H1 (cell line): ENCODE data around the gene CAPN2. TPM values are rescaled to one million over a fixed set of nuclear protein-coding genes. Genes with fewer than 3 reads are reported as not detected.

Experiments
- CTCF ChIA-PET: fragments of 300-600 bp; sonication (Branson Sonifier 250); formaldehyde crosslinking; loops from one replicate; lab custom pipeline; 2021; ENCODE audit not compliant: partially characterized antibody; lab: Charles Lee
- POLR2A ChIA-PET: fragments of 300-600 bp; sonication (Branson Sonifier 250); formaldehyde crosslinking; loops from one replicate; lab custom pipeline; 2021; ENCODE audit warnings: inconsistent platforms; ENCODE audit not compliant: partially characterized antibody; lab: Charles Lee
- DNase-seq, 2 experiments: peaks; one replicate each; pipeline versions ENCODE4 v3.0.0 to v3.0.0-alpha.2; 2010 to 2022; ENCODE audit warnings: low spot score in 2 of 2, low read depth in 1 of 2, mixed read lengths in 1 of 2
- FAIRE-seq: peaks from 2 replicates; lab custom pipeline; 2011; peaks lifted over from hg19 to GRCh38; lab: Jason Lieb, UNC
- H2AFZ ChIP-seq: 2 replicates; pipeline ENCODE4 v1.8.1; 2012; ENCODE audit warnings: low read length, inconsistent platforms
- H2AK5ac ChIP-seq: 2 replicates; pipeline ENCODE4 v1.6.1; 2013; ENCODE audit warnings: low read depth, low read length
- H2BK120ac ChIP-seq: replicated peaks from 2 replicates; pipeline ENCODE3; 2013; ENCODE audit warnings: low read depth, low read length, inconsistent platforms
- H2BK12ac ChIP-seq: 2 replicates; pipeline ENCODE4 v1.6.1; 2013; ENCODE audit warnings: low read depth, low read length
- H2BK15ac ChIP-seq: 2 replicates; pipeline ENCODE4 v1.6.1; 2013; ENCODE audit warnings: low read length
- H2BK20ac ChIP-seq: 2 replicates; pipeline ENCODE4 v1.6.1; 2013; ENCODE audit warnings: low read length
- H2BK5ac ChIP-seq: 2 replicates; pipeline ENCODE4 v1.6.1; 2013; ENCODE audit warnings: low read depth, low read length
- H3K14ac ChIP-seq: 2 replicates; pipeline ENCODE4 v1.6.1; 2013; ENCODE audit warnings: inconsistent platforms; ENCODE audit not compliant: insufficient read length
- H3K18ac ChIP-seq: 2 replicates; pipeline ENCODE4 v1.6.1; 2013; ENCODE audit warnings: low read length; ENCODE audit errors: extremely low read depth
- H3K23ac ChIP-seq: 2 replicates; pipeline ENCODE4 v1.6.1; 2013; ENCODE audit warnings: inconsistent platforms; ENCODE audit not compliant: insufficient read length
- H3K23me2 ChIP-seq: 2 replicates; pipeline ENCODE4 v1.6.1; 2013; ENCODE audit warnings: low read depth, low read length
- H3K27ac ChIP-seq: 2 replicates; pipeline ENCODE4 v1.6.1; 2011; ENCODE audit warnings: low read depth, low read length, inconsistent platforms
- H3K27me3 ChIP-seq, 4 experiments: replicated peaks in 1 of 4; 1 replicate in 1 of 4; 2 replicates in 3 of 4; pipeline versions ENCODE4 v1.6.1 to v1.8.1; 2011 to 2013; ENCODE audit warnings: low read length in 3 of 4, mild to moderate bottlenecking in 3 of 4, inconsistent platforms in 2 of 4, mixed read lengths in 2 of 4, moderate library complexity in 1 of 4; ENCODE audit not compliant: control insufficient read depth in 3 of 4, insufficient read depth in 3 of 4; ENCODE audit errors: extremely low read depth in 1 of 4
- H3K36me3 ChIP-seq, 4 experiments: 2 replicates each; pipeline versions ENCODE4 v1.6.1 to v1.8.1; 2011 to 2013; ENCODE audit warnings: mild to moderate bottlenecking in 4 of 4, low read length in 3 of 4, moderate library complexity in 2 of 4, control low read depth in 1 of 4, inconsistent platforms in 1 of 4; ENCODE audit not compliant: insufficient read depth in 4 of 4, control insufficient read depth in 2 of 4
- H3K4ac ChIP-seq: replicated peaks from 2 replicates; pipeline ENCODE3; 2013; ENCODE audit warnings: low read length, low read depth, mixed read lengths, inconsistent platforms; ENCODE audit not compliant: insufficient read length
- H3K4me1 ChIP-seq, 4 experiments: replicated peaks in 1 of 4; 1 replicate in 1 of 4; 2 replicates in 3 of 4; pipeline versions ENCODE4 v1.6.1 to v1.8.1; 2011 to 2013; ENCODE audit warnings: low read length in 3 of 4, inconsistent platforms in 2 of 4, mixed read lengths in 1 of 4; ENCODE audit not compliant: insufficient read depth in 4 of 4, control insufficient read depth in 3 of 4
- H3K4me2 ChIP-seq, 2 experiments: 2 replicates each; pipeline versions ENCODE4 v1.6.1 to v1.8.1; 2011 to 2013; ENCODE audit warnings: low read depth in 2 of 2, low read length in 2 of 2, control low read depth in 1 of 2, inconsistent platforms in 1 of 2, mild to moderate bottlenecking in 1 of 2; ENCODE audit not compliant: insufficient read depth in 1 of 2
- H3K4me3 ChIP-seq, 4 experiments: fragments of 200-600, 300-600 bp in 1 of 4; sonication (generic), shearing (Covaris generic), sonication (Bioruptor Twin) in 1 of 4; 2 replicates each; pipeline versions ENCODE4 v1.5.1 to v1.8.1; 2011 to 2016; ENCODE audit warnings: low read length in 4 of 4, low read depth in 3 of 4, control low read depth in 2 of 4, inconsistent platforms in 2 of 4, mild to moderate bottlenecking in 2 of 4, mixed read lengths in 1 of 4, moderate library complexity in 1 of 4; ENCODE audit not compliant: insufficient read depth in 2 of 4; ENCODE audit errors: extremely low read depth in 1 of 4
- H3K56ac ChIP-seq: replicated peaks from 2 replicates; pipeline ENCODE3; 2013; ENCODE audit warnings: low read depth, mild to moderate bottlenecking, mixed read lengths, low read length, inconsistent platforms; ENCODE audit not compliant: insufficient read length
- H3K79me1 ChIP-seq: 2 replicates; pipeline ENCODE4 v1.6.1; 2013; ENCODE audit warnings: low read depth, low read length, control low read depth
- H3K79me2 ChIP-seq, 2 experiments: 2 replicates each; pipeline versions ENCODE4 v1.6.1 to v1.8.1; 2012 to 2013; ENCODE audit warnings: low read length in 2 of 2, mild to moderate bottlenecking in 2 of 2, inconsistent platforms in 1 of 2; ENCODE audit not compliant: insufficient read depth in 2 of 2, control insufficient read depth in 1 of 2
- H3K9ac ChIP-seq, 4 experiments: replicated peaks in 1 of 4; 1 replicate in 1 of 4; 2 replicates in 3 of 4; pipeline versions ENCODE4 v1.6.1 to v1.8.1; 2011 to 2013; ENCODE audit warnings: low read depth in 3 of 4, low read length in 3 of 4, control low read depth in 2 of 4, mild to moderate bottlenecking in 2 of 4, moderate library complexity in 2 of 4, inconsistent platforms in 1 of 4; ENCODE audit errors: extremely low read depth in 1 of 4
- H3K9me3 ChIP-seq, 2 experiments: 2 replicates each; pipeline versions ENCODE4 v1.6.1 to v1.8.1; 2012 to 2013; ENCODE audit warnings: mild to moderate bottlenecking in 2 of 2, moderate library complexity in 2 of 2, control low read depth in 1 of 2, inconsistent platforms in 1 of 2, low read depth in 1 of 2, low read length in 1 of 2, mixed read lengths in 1 of 2; ENCODE audit not compliant: insufficient read depth in 2 of 2
- H4K20me1 ChIP-seq, 2 experiments: replicated peaks in 1 of 2; 2 replicates each; pipeline versions ENCODE3 to v1.8.1; 2011 to 2013; ENCODE audit warnings: inconsistent platforms in 2 of 2, low read length in 2 of 2, mild to moderate bottlenecking in 1 of 2; ENCODE audit not compliant: insufficient read depth in 2 of 2, control insufficient read depth in 1 of 2
- H4K5ac ChIP-seq: 2 replicates; pipeline ENCODE4 v1.6.1; 2013; ENCODE audit warnings: low read length, low read depth, mixed read lengths, inconsistent platforms; ENCODE audit not compliant: insufficient read length
- H4K8ac ChIP-seq: 2 replicates; pipeline ENCODE4 v1.8.0; 2013; ENCODE audit warnings: mild to moderate bottlenecking, moderate library complexity, low read length, inconsistent platforms; ENCODE audit not compliant: insufficient read depth; ENCODE audit errors: extremely low read depth
- H4K91ac ChIP-seq: replicated peaks from 2 replicates; pipeline ENCODE3; 2013; ENCODE audit warnings: low read length, mixed read lengths, inconsistent platforms; ENCODE audit not compliant: insufficient read length
- ASH2L ChIP-seq: fragments of 200-600, 300-600 bp; sonication (generic); IDR thresholded peaks from one replicate; pipeline ENCODE4 v1.7.1; 2017; ENCODE audit warnings: low read length
- ATF3 ChIP-seq: IDR thresholded peaks from 2 replicates; pipeline ENCODE4 v1.6.1; 2011; ENCODE audit warnings: low read depth, mild to moderate bottlenecking, low read length; ENCODE audit not compliant: insufficient read depth
- CBX5 ChIP-seq: fragments of 300-800, 300-1000 bp; sonication (generic); IDR thresholded peaks from 2 replicates; pipeline ENCODE4 v1.7.1; 2016; ENCODE audit warnings: antibody characterized with exemption, low read length, low read depth
- CHD1 ChIP-seq: IDR thresholded peaks from 2 replicates; pipeline ENCODE4 v1.6.1; 2012; ENCODE audit warnings: low read depth, low read length, improper control_type of control experiment
- JUN ChIP-seq: IDR thresholded peaks from 2 replicates; pipeline ENCODE4 v1.6.1; 2011; ENCODE audit warnings: low read depth, mild to moderate bottlenecking, improper control_type of control experiment, low read length
- PHF8 ChIP-seq: fragments of 200-600 bp; sonication (generic); conservative IDR thresholded peaks from 2 replicates; pipeline ENCODE4 v1.7.1; 2012; ENCODE audit warnings: low read depth, mild to moderate bottlenecking, inconsistent platforms, low read length, moderate library complexity
- RFX5 ChIP-seq: IDR thresholded peaks from 2 replicates; pipeline ENCODE4 v1.6.1; 2011; ENCODE audit warnings: low read depth, low read length, improper control_type of control experiment, borderline replicate concordance
- RXRA ChIP-seq: IDR thresholded peaks from 2 replicates; pipeline ENCODE4 v1.6.1; 2011; ENCODE audit warnings: low read depth, mild to moderate bottlenecking, low read length, moderate library complexity; ENCODE audit not compliant: insufficient read depth
- SIX5 ChIP-seq: IDR thresholded peaks from 2 replicates; pipeline ENCODE4 v1.6.1; 2011; ENCODE audit warnings: mild to moderate bottlenecking, low read depth, low read length
- SP4 ChIP-seq: IDR thresholded peaks from 2 replicates; pipeline ENCODE4 v1.6.1; 2012; ENCODE audit warnings: low read length, inconsistent platforms
- SRF ChIP-seq: IDR thresholded peaks from 2 replicates; pipeline ENCODE4 v1.6.1; 2011; ENCODE audit warnings: mild to moderate bottlenecking, low read depth, low read length, moderate library complexity
- USF2 ChIP-seq: IDR thresholded peaks from 2 replicates; pipeline ENCODE4 v1.6.1; 2011; ENCODE audit warnings: low read length, improper control_type of control experiment
- WGBS, 2 experiments: shearing (Covaris generic) in 1 of 2; methylation state at CpG; one replicate each; pipeline versions ENCODE4 v1.1.6 to v1.1.7; 2013 to 2015; ENCODE audit warnings: low lambda C conversion rate in 2 of 2, mixed read lengths in 2 of 2, inconsistent platforms in 1 of 2, low coverage in 1 of 2, missing lambda C conversion rate in 1 of 2; ENCODE audit not compliant: insufficient replicate concordance in 2 of 2, insufficient coverage in 1 of 2, insufficient read length in 1 of 2; ENCODE audit errors: extremely low coverage in 1 of 2, missing lambda C conversion rate in 1 of 2; 5-methylcytosine and 5-hydroxymethylcytosine counted together
- polyA plus RNA-seq, 7 experiments: library from polyadenylated mRNA; depleted of rRNA in 3 of 7; stranded (reverse) in 5 of 7; unstranded in 2 of 7; fragments of >200 nt in 5 of 7; fragments of 200-250 nt in 2 of 7; gene quantifications; 1 replicate in 5 of 7; 2 replicates in 1 of 7; 4 replicates in 1 of 7; pipeline versions ENCODE4 v1.2.1 to v1.2.3, GENCODE V29; 2011 to 2013; ENCODE audit warnings: missing spikeins in 2 of 7, mixed read lengths in 2 of 7
- total RNA-seq: library from RNA; stranded (reverse); fragmentation: NEBNext Ultra II Directional; extraction: Animal tissue kit (Norgen Biotek cat#: 25700); gene quantifications from 2 replicates; pipeline ENCODE4 v1.2.1, GENCODE V29; 2021

The CAPN2 gene
- total and polyA plus RNA-seq, 2 of the 8 experiments (the other 6 are each of a cell fraction or from before 2014, with no cell fraction given) = 9.2 to 10.3 TPM

GRCh38 chr1:223691121-223691520 is 21.2 kb upstream of the CAPN2 start:
- no peaks in the 10 kb centered on the region for H3K79me2 ChIP-seq
- no peaks in the 10 kb centered on the region for H3K9me3 ChIP-seq
- no peak overlapping the region for H3K56ac ChIP-seq
- no peak overlapping the region for H4K8ac ChIP-seq
- no peaks in the 10 kb centered on the region for H3K36me3 ChIP-seq
- no peak for DNase-seq
- no peaks in the 10 kb centered on the region for H3K79me1 ChIP-seq
- no peak for FAIRE-seq
- no peak overlapping the region for H4K5ac ChIP-seq
- H2BK20ac ChIP-seq = no peak overlapping the region
- H2BK12ac ChIP-seq = no peak overlapping the region
- H2BK15ac ChIP-seq = no peak overlapping the region
- no peaks in the 10 kb centered on the region for H3K27me3 ChIP-seq
- H3K23me2 ChIP-seq = no peaks in the 10 kb centered on the region
- H2AK5ac ChIP-seq = no peak overlapping the region
- no peak overlapping the region for H3K4me3 ChIP-seq
- no peak overlapping the region for H2BK120ac ChIP-seq
- H3K4me1 ChIP-seq = no peaks in the 10 kb centered on the region
- H3K4ac ChIP-seq = no peak overlapping the region
- H2BK5ac ChIP-seq = no peak overlapping the region
- 89% methylated on average over 4 of the region's 4 CpGs; no CpG with 5 or more reads in 1 of the 2 experiments for WGBS, 2 experiments
- H3K4me2 ChIP-seq = no peak overlapping the region
- no peak overlapping the region for H3K18ac ChIP-seq
- POLR2A ChIA-PET = no interaction called here
- H3K23ac ChIP-seq = no peak overlapping the region
- TF ChIP-seq SRF (no peak), CHD1 (no peak), RFX5 (no peak), PHF8 (no peak), SIX5 (no peak), SP4 (no peak), CBX5 (no peak), RXRA (no peak), ASH2L (no peak), ATF3 (no peak), USF2 (no peak), JUN (no peak)
- CTCF ChIA-PET = interaction anchor here (0.7 to 1.8 kb wide), 2 partner anchors 135 to 350 kb away, joined by 3 to 4 read pairs; no protein-coding TSS in a partner anchor
- no peak overlapping the region for H4K91ac ChIP-seq
- no peak overlapping the region for H2AFZ ChIP-seq
- no peak overlapping the region for H3K9ac ChIP-seq
- no peaks in the 10 kb centered on the region for H4K20me1 ChIP-seq
- H3K27ac ChIP-seq = no peak overlapping the region
- H3K14ac ChIP-seq = no peak overlapping the region
